HUES64 (cell line): ENCODE results near the gene RAB27B.

Experiments
- H3K27ac ChIP-seq: 2 replicates; pipeline ENCODE4 v1.7.0; 2013; ENCODE audit warnings: low read depth, low read length, inconsistent platforms
- H3K27me3 ChIP-seq: 2 replicates; pipeline ENCODE4 v1.6.1; 2013; ENCODE audit warnings: mild to moderate bottlenecking, low read length; ENCODE audit not compliant: insufficient read depth
- H3K36me3 ChIP-seq: 2 replicates; pipeline ENCODE4 v1.6.1; 2013; ENCODE audit warnings: mild to moderate bottlenecking, low read length; ENCODE audit not compliant: insufficient read depth
- H3K4me1 ChIP-seq: 2 replicates; pipeline ENCODE4 v1.6.1; 2013; ENCODE audit warnings: mild to moderate bottlenecking, low read length, moderate library complexity; ENCODE audit not compliant: insufficient read depth
- H3K4me3 ChIP-seq: 2 replicates; pipeline ENCODE4 v1.5.1; 2013; ENCODE audit warnings: mild to moderate bottlenecking, low read length, moderate library complexity
- H3K9ac ChIP-seq: 2 replicates; pipeline ENCODE4 v1.6.1; 2013; ENCODE audit warnings: mild to moderate bottlenecking, low read depth, low read length
- H3K9me3 ChIP-seq: 2 replicates; pipeline ENCODE4 v1.6.1; 2013; ENCODE audit warnings: low read depth, low read length; ENCODE audit not compliant: insufficient read depth
- WGBS: fragments of 150-250, 120-280 bp; methylation state at CpG from one replicate; pipeline ENCODE4 v1.1.7; 2013; ENCODE audit warnings: missing lambda C conversion rate; 5-methylcytosine and 5-hydroxymethylcytosine counted together

The RAB27B gene

DNA sequence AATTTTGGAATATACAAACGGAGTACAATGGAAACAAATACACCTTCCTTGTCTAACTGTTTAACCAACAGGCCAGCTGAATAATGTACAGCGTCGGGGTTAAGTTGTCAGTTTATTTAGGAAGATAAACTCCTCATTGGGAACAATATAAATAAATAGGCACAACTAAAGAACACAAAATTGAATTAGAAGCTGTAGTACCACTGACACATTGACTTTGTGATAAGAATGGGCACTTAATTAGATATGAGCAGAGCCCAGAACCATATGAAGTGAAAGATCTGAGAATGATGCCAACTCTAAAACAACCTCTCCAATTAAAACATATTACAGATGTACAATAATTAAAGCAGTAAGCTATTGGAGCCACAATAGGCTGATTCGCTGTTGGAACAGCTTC is 86.5 kb downstream of the RAB27B start:
- no peaks in the 10 kb centered on the region for H3K9me3 ChIP-seq
- WGBS: 99% methylated on average over 4 of the region's 4 CpGs
- no peak overlapping the region for H3K4me3 ChIP-seq
- no peaks in the 10 kb centered on the region for H3K36me3 ChIP-seq
- no peaks in the 10 kb centered on the region for H3K4me1 ChIP-seq
- H3K9ac ChIP-seq: no peak overlapping the region
- no peak overlapping the region for H3K27ac ChIP-seq
- H3K27me3 ChIP-seq: no peaks in the 10 kb centered on the region

DNA sequence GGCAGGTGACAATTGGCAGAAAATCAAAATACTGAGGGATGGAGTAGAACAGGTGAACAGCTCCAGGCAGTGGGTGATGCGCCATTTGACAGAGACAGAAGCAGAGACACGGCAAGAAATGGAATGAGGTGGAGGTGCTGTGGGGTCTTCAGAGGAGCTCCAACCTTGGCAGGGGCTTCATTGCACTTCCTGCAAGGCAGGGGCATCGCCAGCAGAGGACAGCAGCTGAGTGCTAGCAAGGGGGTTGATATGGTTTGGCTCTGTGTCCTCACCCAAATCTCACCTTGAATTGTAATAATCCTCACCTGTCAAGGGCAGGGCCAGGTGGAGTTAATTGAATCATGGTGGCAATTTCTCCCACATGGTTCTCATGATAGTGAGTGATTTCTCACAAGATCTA is 88.2 kb downstream of the RAB27B start:
- H3K36me3 ChIP-seq: no peaks in the 10 kb centered on the region
- H3K4me3 ChIP-seq: no peak overlapping the region
- no peaks in the 10 kb centered on the region for H3K9me3 ChIP-seq
- H3K4me1 ChIP-seq: no peaks in the 10 kb centered on the region
- WGBS: 81% methylated on average over 3 of the region's 3 CpGs
- no peak overlapping the region for H3K27ac ChIP-seq
- no peaks in the 10 kb centered on the region for H3K27me3 ChIP-seq
- no peak overlapping the region for H3K9ac ChIP-seq

DNA sequence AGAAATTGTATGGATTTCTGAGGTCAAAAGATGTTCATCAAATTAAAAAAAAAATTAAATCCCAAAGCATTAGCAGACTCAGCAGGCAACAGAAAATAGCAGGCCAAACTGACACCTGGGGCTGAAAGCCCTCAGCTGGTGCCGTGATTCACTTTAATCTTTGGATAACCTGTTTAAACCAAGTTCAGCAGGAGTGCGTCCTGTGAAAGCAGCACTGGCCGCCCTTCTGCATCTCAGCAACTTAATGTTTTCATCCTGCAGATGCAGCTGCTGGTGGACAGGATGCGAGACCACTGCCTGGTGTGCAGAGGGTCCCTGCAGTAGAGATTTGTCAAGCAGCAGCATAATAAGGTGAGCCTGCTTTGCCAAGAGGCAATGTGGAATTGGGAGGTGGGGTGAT is 89.8 kb downstream of the RAB27B start:
- H3K4me1 ChIP-seq: no peaks in the 10 kb centered on the region
- WGBS: 71% methylated on average over 4 of the region's 4 CpGs
- H3K9me3 ChIP-seq: no peaks in the 10 kb centered on the region
- no peaks in the 10 kb centered on the region for H3K27me3 ChIP-seq
- no peak overlapping the region for H3K27ac ChIP-seq
- H3K4me3 ChIP-seq: no peak overlapping the region
- no peaks in the 10 kb centered on the region for H3K36me3 ChIP-seq
- H3K9ac ChIP-seq: no peak overlapping the region

DNA sequence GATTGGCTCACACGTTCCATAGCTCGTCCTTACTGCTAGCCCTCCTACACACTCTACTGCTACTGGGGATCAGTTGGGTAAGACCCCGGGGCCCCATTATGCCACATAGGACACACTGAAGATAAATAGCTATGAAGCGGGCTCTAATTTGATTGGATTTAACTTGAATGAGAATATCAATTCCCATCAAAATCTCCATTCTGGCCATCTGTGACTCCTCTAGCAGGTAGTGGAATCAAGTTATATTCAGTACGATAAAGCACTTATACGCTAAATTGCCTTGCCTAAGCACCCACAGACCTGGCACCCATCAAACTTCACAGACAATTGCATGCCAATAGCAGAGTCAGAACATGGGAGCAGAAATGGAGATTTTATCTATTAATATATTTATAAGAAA is 91.1 kb downstream of the RAB27B start:
- Histone ChIP-seq H3K27ac (no peak overlapping the region), H3K4me3 (no peak overlapping the region), H3K9ac (no peak overlapping the region), H3K9me3 (no peaks in the 10 kb centered on the region), H3K4me1 (no peaks in the 10 kb centered on the region), H3K27me3 (no peaks in the 10 kb centered on the region), H3K36me3 (no peaks in the 10 kb centered on the region)
- WGBS: 98% methylated on average over 5 of the region's 6 CpGs

DNA sequence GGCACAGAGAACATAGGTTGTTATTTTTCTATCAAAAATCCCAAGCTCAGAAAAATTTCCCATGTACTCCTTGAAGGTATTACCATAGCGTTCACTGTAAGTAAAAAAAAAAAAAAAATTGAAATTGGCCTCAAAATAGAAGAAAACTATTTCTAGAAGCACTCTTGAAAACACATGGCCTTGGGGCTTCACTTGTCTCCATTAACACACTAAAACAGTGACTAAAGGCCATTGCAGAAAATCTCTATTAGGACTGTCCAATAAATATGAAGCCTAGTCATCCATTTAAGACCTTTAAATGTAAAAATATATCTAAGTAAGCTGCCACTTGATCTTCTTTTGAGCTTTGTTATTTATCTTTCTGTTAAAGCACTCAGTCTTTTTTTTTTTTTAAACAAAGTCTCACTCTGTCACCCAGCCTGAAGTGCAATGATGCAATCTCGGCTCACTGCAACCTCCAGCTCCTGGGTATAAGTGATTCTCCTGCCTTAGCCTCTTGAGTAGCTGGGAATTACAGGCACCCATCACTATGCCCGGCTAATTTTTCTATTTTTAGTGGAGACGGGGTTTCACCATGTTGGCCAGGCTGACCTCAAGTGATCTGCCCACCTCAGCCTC is 95.2 kb downstream of the RAB27B start:
- Histone ChIP-seq H3K9me3 (no peaks in the 10 kb centered on the region), H3K27me3 (no peaks in the 10 kb centered on the region), H3K9ac (no peak overlapping the region), H3K36me3 (no peaks in the 10 kb centered on the region), H3K4me1 (no peaks in the 10 kb centered on the region), H3K27ac (no peak overlapping the region), H3K4me3 (no peak overlapping the region)
- WGBS: 97% methylated on average over 3 of the region's 4 CpGs

DNA sequence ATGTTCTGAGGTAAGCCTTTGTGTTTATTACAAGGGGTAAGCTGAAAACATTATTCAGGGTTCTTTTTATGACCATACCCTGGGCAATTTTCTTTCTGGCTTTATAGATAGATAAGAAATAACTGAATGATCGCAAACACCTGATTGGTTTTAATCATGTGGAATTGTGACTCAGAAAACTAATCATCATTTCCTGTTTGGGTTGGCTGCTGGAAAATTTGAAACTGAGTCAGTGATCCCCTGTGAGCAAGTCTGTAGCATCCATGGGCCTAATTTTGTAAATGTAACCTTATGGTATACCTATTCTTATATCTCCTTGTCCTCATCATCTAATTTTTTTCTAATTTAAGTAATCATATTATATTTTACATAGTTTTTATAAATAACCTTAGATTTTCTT is 96.7 kb downstream of the RAB27B start:
- Histone ChIP-seq H3K9me3 (no peaks in the 10 kb centered on the region), H3K27ac (no peak overlapping the region), H3K4me1 (no peaks in the 10 kb centered on the region), H3K27me3 (no peaks in the 10 kb centered on the region), H3K36me3 (no peaks in the 10 kb centered on the region), H3K4me3 (no peak overlapping the region), H3K9ac (no peak overlapping the region)
- 100% methylated on average over 1 of the region's 1 CpG for WGBS

DNA sequence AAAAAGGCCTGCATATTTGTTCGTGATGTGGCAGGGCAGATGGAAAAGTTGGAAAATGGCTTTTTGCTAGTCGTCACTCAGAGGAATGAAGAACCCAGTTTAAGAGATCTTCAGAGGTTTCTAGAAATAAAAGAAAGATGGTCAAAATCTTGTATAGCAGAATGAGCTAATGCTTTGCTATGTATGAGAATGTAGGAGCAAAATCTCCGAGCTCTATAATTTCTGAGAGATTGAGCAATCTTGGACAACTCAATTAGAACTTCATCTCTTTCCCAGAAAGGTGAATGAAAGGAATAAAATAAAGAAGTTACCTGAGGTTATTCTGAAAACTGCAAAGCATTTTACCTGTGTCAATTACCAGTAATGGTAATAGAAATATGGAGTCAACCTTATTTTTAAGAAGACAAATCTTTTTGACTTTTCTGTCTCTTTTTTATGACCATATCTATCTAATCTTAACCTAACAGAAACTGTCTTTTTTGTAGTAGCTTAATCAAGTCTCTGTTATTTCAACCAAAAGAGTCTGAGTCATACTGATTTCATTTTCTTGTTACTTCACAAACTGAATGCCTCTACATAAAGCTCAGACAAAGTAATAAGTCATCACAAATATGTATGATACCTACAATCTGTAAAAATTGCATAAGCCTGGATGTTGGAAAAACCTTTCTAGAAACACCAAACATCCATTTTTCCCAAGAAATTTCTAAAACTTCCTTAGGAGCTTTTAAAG is 98.5 kb downstream of the RAB27B start:
- H3K27ac ChIP-seq: no peak overlapping the region
- 95% methylated on average over 3 of the region's 3 CpGs for WGBS
- H3K9me3 ChIP-seq: no peaks in the 10 kb centered on the region
- no peak overlapping the region for H3K9ac ChIP-seq
- H3K27me3 ChIP-seq: no peaks in the 10 kb centered on the region
- H3K4me1 ChIP-seq: no peaks in the 10 kb centered on the region
- no peak overlapping the region for H3K4me3 ChIP-seq
- H3K36me3 ChIP-seq: no peaks in the 10 kb centered on the region

DNA sequence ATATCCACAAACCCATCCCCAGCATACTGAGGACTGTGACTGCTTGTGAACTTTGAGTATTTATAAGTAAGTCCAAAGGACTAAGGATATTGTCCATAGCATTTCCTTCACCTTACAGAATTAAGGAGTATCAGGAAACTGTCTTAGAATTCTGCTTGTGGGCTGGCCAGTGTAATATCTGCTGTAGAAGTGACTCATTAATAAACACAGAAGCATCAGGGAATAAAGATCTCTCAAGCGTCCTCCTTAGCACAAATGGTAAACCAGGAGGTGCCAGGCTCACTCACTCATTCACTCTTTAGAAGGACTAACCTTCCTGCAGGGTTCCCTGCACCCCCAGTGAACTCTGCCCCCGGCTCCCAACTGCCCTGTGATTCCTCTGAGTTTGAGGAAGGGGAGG is 100.0 kb downstream of the RAB27B start:
- no peak overlapping the region for H3K4me3 ChIP-seq
- H3K27ac ChIP-seq: no peak overlapping the region
- H3K9ac ChIP-seq: no peak overlapping the region
- no peaks in the 10 kb centered on the region for H3K36me3 ChIP-seq
- 91% methylated on average over 2 of the region's 2 CpGs for WGBS
- no peaks in the 10 kb centered on the region for H3K9me3 ChIP-seq
- no peaks in the 10 kb centered on the region for H3K4me1 ChIP-seq
- H3K27me3 ChIP-seq: no peaks in the 10 kb centered on the region

DNA sequence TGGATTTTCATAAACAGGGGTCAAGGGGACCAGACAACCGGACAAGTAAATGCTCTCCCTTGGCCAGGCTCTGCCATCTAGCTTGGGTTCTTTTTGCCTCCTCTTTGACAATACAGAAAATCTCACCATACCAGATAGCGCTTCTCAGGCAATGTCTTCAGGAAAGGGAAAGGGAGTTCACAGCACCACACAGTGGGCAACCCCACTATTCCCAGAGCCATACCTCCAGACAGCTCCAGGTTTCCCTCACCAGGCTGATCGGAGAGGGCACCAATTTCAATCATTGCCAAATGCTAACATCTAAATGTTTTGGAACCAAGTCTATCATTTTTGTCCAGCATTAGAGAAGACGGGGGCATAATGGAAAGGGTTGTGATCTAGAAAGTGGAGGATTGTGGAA is 102.9 kb downstream of the RAB27B start:
- Histone ChIP-seq H3K27me3 (no peaks in the 10 kb centered on the region), H3K9ac (no peak overlapping the region), H3K4me3 (no peak overlapping the region), H3K9me3 (no peaks in the 10 kb centered on the region), H3K27ac (no peak overlapping the region), H3K4me1 (no peaks in the 10 kb centered on the region), H3K36me3 (no peaks in the 10 kb centered on the region)
- 92% methylated on average over 4 of the region's 4 CpGs for WGBS

DNA sequence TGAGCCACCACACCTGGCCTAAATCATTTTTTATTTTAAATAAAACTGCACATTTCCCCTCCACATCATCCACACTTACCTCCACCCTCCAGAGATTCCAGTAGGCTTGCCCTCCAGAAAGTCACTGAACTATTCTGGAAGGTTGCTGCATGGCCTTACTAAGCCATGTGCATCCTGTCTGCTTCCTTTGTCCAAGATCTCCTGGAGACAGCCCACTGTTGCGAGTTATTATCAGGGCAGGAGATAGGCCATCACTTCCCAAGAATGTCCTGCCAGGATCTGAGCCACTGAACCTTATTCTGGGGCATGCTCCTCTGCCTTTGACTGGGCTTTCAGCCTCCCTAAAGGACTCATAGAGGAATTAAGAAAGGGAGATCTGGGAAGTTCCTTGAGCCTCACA is 104.2 kb downstream of the RAB27B start:
- H3K4me1 ChIP-seq: no peaks in the 10 kb centered on the region
- H3K36me3 ChIP-seq: no peaks in the 10 kb centered on the region
- H3K27me3 ChIP-seq: no peaks in the 10 kb centered on the region
- no peaks in the 10 kb centered on the region for H3K9me3 ChIP-seq
- no peak overlapping the region for H3K27ac ChIP-seq
- WGBS: 94% methylated on average over 1 of the region's 1 CpG
- H3K4me3 ChIP-seq: no peak overlapping the region
- no peak overlapping the region for H3K9ac ChIP-seq

DNA sequence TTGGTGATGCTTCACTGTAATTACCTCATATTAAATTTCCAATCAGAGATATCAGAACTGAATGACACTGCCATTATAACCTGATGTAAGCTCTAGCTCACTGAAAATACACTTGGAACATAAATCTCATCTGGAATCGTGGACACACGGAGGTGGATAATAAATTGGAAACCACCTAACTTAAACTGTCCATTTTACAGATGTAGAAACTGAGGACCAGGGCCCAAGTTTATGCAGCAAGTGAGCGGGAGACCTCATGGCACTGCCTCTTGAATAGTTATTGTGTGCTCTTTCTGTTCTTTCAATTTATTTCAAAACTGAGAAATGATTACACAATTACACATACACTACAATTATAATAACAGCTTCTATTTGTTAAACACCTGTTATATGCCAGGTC is 110.2 kb downstream of the RAB27B start:
- H3K9ac ChIP-seq: no peak overlapping the region
- no peak overlapping the region for H3K27ac ChIP-seq
- H3K4me1 ChIP-seq: no peaks in the 10 kb centered on the region
- WGBS: 95% methylated on average over 3 of the region's 3 CpGs
- no peaks in the 10 kb centered on the region for H3K9me3 ChIP-seq
- no peak overlapping the region for H3K4me3 ChIP-seq
- H3K27me3 ChIP-seq: no peaks in the 10 kb centered on the region
- no peaks in the 10 kb centered on the region for H3K36me3 ChIP-seq
